PC-3 (cell line): ENCODE measurements around the gene MCHR2. TPM values are rescaled to one million over a fixed set of nuclear protein-coding genes. Genes with fewer than 3 reads are reported as not detected.

Experiments
- ATAC-seq: fragments of 200-7000 bp; cut with Tn5 transposase; 2 replicates; pipeline ENCODE4 v1.9.1; 2020; ENCODE audit warnings: mild to moderate bottlenecking, moderate library complexity
- BruUV-seq: library from RNA; stranded (reverse); fragments of 400-500 nt; replicated peaks from 2 replicates; lab custom pipeline; 2021; lab: Mats Ljungman, UMichigan
- CTCF ChIA-PET: fragments of 300-600 bp; sonication (Branson Sonifier 250); formaldehyde crosslinking; loops from one replicate; lab custom pipeline; 2022; ENCODE audit warnings: antibody characterized with exemption; lab: Charles Lee
- POLR2A ChIA-PET: fragments of 300-600 bp; sonication (Branson Sonifier 250); formaldehyde crosslinking; loops from one replicate; lab custom pipeline; 2022; ENCODE audit warnings: antibody characterized with exemption; ENCODE audit not compliant: unreplicated experiment; lab: Charles Lee
- DNase-seq: peaks from one replicate; pipeline ENCODE4 v3.0.0-alpha.2; 2015
- H2AFZ ChIP-seq: fragments of 300-600 bp; sonication (generic); 2 replicates; pipeline ENCODE4 v1.6.0; 2016; ENCODE audit warnings: antibody characterized with exemption, low read length
- H3F3A ChIP-seq: fragments of 300-600 bp; sonication (generic); one replicate; pipeline ENCODE4 v1.6.0; 2017; ENCODE audit warnings: antibody characterized with exemption, low read length, control low read depth, mild to moderate bottlenecking; ENCODE audit not compliant: unreplicated experiment
- H3K27ac ChIP-seq: fragments of 300-600 bp; sonication (generic); 2 replicates; pipeline ENCODE4 v1.5.1; 2016; ENCODE audit warnings: mild to moderate bottlenecking, low read length
- H3K27me3 ChIP-seq: fragments of 300-600 bp; sonication (generic); 2 replicates; pipeline ENCODE4 v1.6.1; 2016; ENCODE audit warnings: low read length, mixed read lengths
- H3K36me3 ChIP-seq: fragments of 300-600 bp; sonication (generic); 2 replicates; pipeline ENCODE4 v1.6.1; 2016; ENCODE audit warnings: low read depth, mixed run types, low read length, mixed read lengths
- H3K4me1 ChIP-seq: fragments of 300-600 bp; sonication (generic); 2 replicates; pipeline ENCODE4 v1.5.1; 2016; ENCODE audit warnings: low read length; ENCODE audit not compliant: insufficient read depth
- H3K4me2 ChIP-seq: fragments of 300-600 bp; sonication (generic); 2 replicates; pipeline ENCODE4 v1.6.0; 2016; ENCODE audit warnings: low read length
- H3K4me3 ChIP-seq: fragments of 300-600 bp; sonication (generic); 2 replicates; pipeline ENCODE4 v1.5.1; 2016; ENCODE audit warnings: mild to moderate bottlenecking, low read length, mixed read lengths
- H3K79me2 ChIP-seq: fragments of 300-600 bp; sonication (generic); 2 replicates; pipeline ENCODE4 v1.6.1; 2017; ENCODE audit warnings: low read length, mixed read lengths
- H3K9ac ChIP-seq: fragments of 300-600 bp; sonication (generic); 2 replicates; pipeline ENCODE4 v1.6.0; 2016; ENCODE audit warnings: mild to moderate bottlenecking, low read length
- H3K9me2 ChIP-seq: fragments of 300-600 bp; sonication (generic); replicated peaks from 2 replicates; pipeline ENCODE4 v1.6.1; 2016; ENCODE audit warnings: mixed run types, low read length, mixed read lengths
- H3K9me3 ChIP-seq: fragments of 300-600 bp; sonication (generic); 2 replicates; pipeline ENCODE4 v1.6.1; 2016; ENCODE audit warnings: low read length, mixed read lengths
- H4K20me1 ChIP-seq: fragments of 300-600 bp; sonication (generic); 2 replicates; pipeline ENCODE4 v1.6.1; 2016; ENCODE audit warnings: low read length, mixed read lengths
- EZH2 ChIP-seq: fragments of 300-600 bp; sonication (generic); IDR thresholded peaks from one replicate; pipeline ENCODE4 v1.6.1; 2017; ENCODE audit warnings: antibody characterized with exemption, mild to moderate bottlenecking, low read length; ENCODE audit not compliant: unreplicated experiment
- EZH2phosphoT487 ChIP-seq: fragments of 300-600 bp; sonication (generic); IDR thresholded peaks from 2 replicates; pipeline ENCODE4 v1.6.1; 2018; ENCODE audit warnings: mild to moderate bottlenecking, antibody characterized with exemption, low read length, borderline replicate concordance
- intact Hi-C: fragments of 100-400 bp; cut with micrococcal nuclease; formaldehyde crosslinking; loops from 2 replicates; pipeline ENCODE4 v1.9.0; 2023
- total RNA-seq: library from RNA; depleted of rRNA; stranded (reverse); fragments of >200 nt; gene quantifications from 2 replicates; pipeline ENCODE4 v1.2.3, GENCODE V29; 2014
- TF ChIP-seq, protein P1 (sequence below): fragments of 300-600 bp; sonication (generic); conservative IDR thresholded peaks from 2 replicates; pipeline ENCODE4 v1.5.1; 2017; ENCODE audit warnings: antibody characterized with exemption, low read depth, mild to moderate bottlenecking, low read length

The MCHR2 gene
- total RNA-seq, 1 experiment from 2014 or later = not detected

DNA sequence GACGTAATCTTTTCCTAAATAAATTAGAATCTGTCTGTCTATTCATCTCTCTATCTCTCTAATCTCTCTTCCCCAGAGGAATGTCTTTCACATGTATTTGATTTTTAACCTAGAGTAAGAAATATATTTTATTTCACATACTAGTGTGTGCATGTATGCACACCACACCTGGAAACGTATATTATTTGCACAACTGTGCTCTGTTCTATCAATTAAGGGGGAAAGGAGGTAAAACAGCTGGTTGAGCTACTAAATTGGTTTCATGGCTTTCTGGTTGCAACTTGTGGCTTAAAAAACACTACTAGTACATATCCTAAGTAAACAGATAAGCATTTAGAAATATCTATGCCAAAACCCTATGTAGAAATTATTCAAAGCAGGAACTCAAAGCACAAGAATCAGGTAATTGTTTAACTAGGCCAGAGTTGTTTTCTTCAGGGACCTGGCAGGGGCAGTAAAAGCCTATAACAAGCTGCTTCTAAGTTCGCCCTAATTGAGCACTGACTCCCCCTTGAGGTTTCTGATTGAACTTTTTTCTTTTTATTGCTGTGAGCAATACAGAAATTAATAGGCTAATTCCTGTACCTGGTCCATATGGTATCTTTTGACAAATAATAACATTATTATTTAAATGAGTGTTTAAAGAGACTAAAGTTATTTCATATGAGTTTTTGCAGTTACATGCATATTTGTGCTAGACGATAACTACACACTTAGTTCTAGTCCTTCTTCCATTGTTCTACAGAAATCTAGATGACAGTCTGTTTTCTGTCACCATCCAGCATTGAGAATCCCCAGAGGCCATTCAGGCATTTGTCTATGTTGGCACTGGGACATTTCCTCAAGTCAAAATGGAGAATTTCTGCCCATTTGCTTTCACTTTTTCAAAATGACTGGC, 88.6 kb downstream of the MCHR2 start:
- H3K27me3 ChIP-seq = peaks cover 52% of the 10 kb centered on the region
- BruUV-seq = no TSS peak
- ATAC-seq (peak; percentile 59), DNase-seq (peak; percentile 57)
- no peaks in the 10 kb centered on the region for H3F3A ChIP-seq
- POLR2A ChIA-PET = no interaction called here
- H3K36me3 ChIP-seq = no peaks in the 10 kb centered on the region; the same call in 1 of the 2 replicates
- no peaks in the 10 kb centered on the region for H3K4me1 ChIP-seq
- no peaks in the 10 kb centered on the region for H3K9me3 ChIP-seq
- H3K4me3 ChIP-seq = no peak overlapping the region
- H3K9me2 ChIP-seq = no peaks in the 10 kb centered on the region
- no peak overlapping the region for H3K9ac ChIP-seq
- H4K20me1 ChIP-seq = no peaks in the 10 kb centered on the region
- H3K4me2 ChIP-seq = no peak overlapping the region
- no peaks in the 10 kb centered on the region for H3K79me2 ChIP-seq
- H2AFZ ChIP-seq = no peak overlapping the region
- intact Hi-C loops = loop anchor here (1.0 kb wide), 1 partner anchor 37 kb away; no protein-coding TSS in a partner anchor
- no peak overlapping the region for H3K27ac ChIP-seq
- CTCF ChIA-PET = interaction anchor here (1.2 kb wide), 1 partner anchor 37 kb away, joined by 11 read pairs; no protein-coding TSS in a partner anchor
- TF ChIP-seq EZH2 = no peak
- TF ChIP-seq, protein P1, sequence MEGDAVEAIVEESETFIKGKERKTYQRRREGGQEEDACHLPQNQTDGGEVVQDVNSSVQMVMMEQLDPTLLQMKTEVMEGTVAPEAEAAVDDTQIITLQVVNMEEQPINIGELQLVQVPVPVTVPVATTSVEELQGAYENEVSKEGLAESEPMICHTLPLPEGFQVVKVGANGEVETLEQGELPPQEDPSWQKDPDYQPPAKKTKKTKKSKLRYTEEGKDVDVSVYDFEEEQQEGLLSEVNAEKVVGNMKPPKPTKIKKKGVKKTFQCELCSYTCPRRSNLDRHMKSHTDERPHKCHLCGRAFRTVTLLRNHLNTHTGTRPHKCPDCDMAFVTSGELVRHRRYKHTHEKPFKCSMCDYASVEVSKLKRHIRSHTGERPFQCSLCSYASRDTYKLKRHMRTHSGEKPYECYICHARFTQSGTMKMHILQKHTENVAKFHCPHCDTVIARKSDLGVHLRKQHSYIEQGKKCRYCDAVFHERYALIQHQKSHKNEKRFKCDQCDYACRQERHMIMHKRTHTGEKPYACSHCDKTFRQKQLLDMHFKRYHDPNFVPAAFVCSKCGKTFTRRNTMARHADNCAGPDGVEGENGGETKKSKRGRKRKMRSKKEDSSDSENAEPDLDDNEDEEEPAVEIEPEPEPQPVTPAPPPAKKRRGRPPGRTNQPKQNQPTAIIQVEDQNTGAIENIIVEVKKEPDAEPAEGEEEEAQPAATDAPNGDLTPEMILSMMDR = peak; percentile 66
- no peak for TF ChIP-seq EZH2phosphoT487

DNA sequence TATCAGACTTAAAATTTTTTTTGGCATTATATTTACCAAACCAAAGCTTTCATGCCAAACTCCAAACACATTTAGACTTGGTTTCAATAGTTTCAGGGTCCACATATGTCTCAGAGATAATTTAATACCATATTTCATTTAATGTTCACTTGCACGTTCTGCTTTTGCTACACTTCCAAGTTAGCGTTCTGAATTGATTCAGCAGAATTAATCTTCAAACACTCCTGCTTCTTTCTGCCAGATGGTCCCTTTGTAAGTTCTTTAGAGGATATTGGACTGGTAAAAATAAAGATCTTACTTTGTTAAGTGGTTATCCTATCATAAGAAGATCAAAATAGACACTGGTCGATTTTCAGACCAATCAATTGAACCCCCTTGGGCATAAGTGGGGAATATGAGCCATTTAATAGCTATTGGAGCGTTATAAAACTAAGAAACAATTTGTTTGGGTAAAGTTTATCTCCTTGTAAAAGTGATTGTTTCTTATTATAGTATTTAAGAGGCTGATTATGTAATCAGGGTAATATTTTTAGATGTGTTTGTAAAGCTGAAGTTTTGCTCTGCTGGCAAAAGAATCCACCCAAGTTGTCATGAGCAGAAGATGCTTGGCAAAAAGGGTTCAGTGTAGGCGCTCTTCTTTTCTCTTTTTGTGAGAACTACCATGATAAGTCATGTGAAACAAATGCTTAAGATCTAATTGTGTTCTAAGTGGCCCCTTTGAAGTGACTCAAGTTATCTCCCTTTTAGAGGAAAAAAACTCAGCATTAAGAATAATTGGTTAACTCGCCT, 92.2 kb downstream of the MCHR2 start:
- intact Hi-C loops = no loop called here
- DNase-seq (no peak), ATAC-seq (no peak)
- TF ChIP-seq EZH2 (no peak), EZH2phosphoT487 (no peak)
- TF ChIP-seq, protein P1 = no peak
- no peaks in the 10 kb centered on the region for H3K9me2 ChIP-seq
- no peak overlapping the region for H2AFZ ChIP-seq
- H3F3A ChIP-seq = no peaks in the 10 kb centered on the region
- H3K27me3 ChIP-seq = peaks cover 36% of the 10 kb centered on the region
- no peaks in the 10 kb centered on the region for H4K20me1 ChIP-seq
- no peak overlapping the region for H3K4me3 ChIP-seq
- BruUV-seq = no TSS peak
- no peaks in the 10 kb centered on the region for H3K4me1 ChIP-seq
- CTCF ChIA-PET = no interaction called here
- H3K79me2 ChIP-seq = no peaks in the 10 kb centered on the region
- H3K36me3 ChIP-seq = no peaks in the 10 kb centered on the region; the same call in 1 of the 2 replicates
- POLR2A ChIA-PET = no interaction called here
- H3K4me2 ChIP-seq = no peak overlapping the region
- no peak overlapping the region for H3K27ac ChIP-seq
- H3K9ac ChIP-seq = no peak overlapping the region
- no peaks in the 10 kb centered on the region for H3K9me3 ChIP-seq
